NT2/D1 (cell line): Measurements from ENCODE around the gene INCENP.

Experiments used
- SUZ12 ChIP-seq: IDR thresholded peaks from 2 replicates; pipeline ENCODE4 v1.6.1; 2011; ENCODE audit not compliant: insufficient read length, insufficient read depth; ENCODE audit errors: extremely low read depth
- YY1 ChIP-seq: IDR thresholded peaks from 2 replicates; pipeline ENCODE4 v1.6.1; 2011; ENCODE audit not compliant: insufficient read length, insufficient read depth
- ZNF274 ChIP-seq: IDR thresholded peaks from 2 replicates; pipeline ENCODE4 v1.6.1; 2011; ENCODE audit warnings: mild to moderate bottlenecking, low read depth, low read length

DNA sequence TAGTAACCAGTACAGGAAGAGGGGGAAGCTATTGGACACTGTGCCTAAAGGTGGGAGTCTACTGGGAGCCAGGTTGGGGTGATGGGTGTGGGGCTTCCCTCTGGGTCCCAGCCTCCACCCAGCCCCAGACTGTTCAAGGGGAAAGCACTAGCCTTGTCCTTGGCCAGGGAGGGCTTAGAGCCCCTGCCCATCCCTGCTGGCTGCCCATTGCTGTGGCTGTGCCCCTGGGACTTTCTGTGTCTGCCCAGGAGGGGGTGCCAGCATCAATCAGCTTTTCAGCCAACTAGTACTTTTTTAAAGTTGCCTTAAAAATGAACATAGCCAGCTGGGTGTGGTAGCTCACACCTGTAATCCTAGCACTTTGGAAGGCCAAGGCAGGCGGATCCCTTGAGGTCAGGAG lies 19.9 kb downstream of the INCENP start:
- no peak for TF ChIP-seq YY1
- TF ChIP-seq ZNF274, result no peak
- TF ChIP-seq SUZ12, result no peak
